Endothelial cell of hepatic sinusoid (primary cell): Measurements from ENCODE around the gene VPS33B.
"Not testable (repeated sequence)": the region's sequence is repeated elsewhere in the genome, so short reads cannot be mapped to it uniquely, and the experiment has no call there.

Experiments
- in situ Hi-C: cut with HindIII; loops from 2 replicates; pipeline ENCODE4 v1.10.0; 2017; ENCODE audit warnings: low sequenced_read_pairs

Gene VPS33B

DNA sequence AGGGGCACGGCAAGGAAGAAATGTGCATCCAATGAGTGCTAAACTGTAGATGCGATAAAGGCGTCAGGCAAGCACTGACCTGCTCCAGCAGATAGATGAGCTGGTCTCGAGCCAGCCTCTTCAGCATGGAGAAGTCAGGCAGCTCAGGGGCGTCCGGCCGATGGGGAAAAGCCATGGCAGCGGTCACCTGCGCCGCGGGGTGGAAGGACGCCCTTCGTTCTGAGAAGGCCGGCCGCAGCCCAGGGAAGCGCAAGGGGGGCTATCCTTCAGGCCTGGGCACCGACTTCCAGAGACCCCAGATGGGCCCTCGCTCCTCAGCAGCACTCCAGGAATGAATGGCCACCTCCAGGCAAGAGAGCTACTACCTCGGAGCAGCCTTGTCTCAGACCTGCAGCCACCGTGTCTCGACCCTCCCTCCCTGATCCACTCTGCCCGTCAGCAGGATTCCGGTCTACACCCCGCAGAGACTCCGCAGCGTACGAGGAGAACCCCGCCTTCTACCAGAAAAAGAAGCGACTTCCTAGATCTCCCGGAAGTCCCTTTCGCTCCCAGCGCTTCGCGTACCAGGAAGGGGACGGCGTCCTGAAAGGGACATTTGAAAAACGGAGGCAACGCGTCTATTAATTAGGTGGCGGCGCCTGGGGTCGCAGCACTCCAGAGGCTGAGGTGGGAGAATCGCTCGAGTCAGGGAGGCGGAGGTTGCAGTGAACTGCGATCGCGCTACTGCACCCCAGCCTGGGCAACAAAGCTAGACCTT lies at the start of gene VPS33B:
VPS33B (minus strand) TSS at position 520 of the 757 bp plus-strand sequence; CDS start at position 175, 345 bp downstream.
- in situ Hi-C loops, result no loop called here

DNA sequence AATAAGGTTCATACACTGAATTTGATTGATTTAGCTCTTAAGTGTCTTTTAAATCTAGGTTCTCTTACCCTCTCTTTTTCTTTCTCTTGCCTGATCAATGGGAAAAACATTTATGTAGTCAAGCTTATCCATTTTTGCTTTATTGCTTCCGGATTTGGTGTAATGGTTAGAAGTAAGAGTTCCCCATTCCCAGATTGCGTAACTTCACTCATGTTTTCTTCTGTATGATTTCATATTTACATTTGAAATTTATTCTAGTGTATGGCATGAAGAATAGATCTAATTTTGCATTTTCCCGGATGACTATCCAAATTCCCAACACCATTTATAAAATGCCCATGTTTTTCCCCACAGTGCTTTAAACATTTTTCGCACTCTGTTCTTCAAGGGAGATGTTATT lies 49.8 kb upstream of the VPS33B start:
- in situ Hi-C loops, result no loop called here

DNA sequence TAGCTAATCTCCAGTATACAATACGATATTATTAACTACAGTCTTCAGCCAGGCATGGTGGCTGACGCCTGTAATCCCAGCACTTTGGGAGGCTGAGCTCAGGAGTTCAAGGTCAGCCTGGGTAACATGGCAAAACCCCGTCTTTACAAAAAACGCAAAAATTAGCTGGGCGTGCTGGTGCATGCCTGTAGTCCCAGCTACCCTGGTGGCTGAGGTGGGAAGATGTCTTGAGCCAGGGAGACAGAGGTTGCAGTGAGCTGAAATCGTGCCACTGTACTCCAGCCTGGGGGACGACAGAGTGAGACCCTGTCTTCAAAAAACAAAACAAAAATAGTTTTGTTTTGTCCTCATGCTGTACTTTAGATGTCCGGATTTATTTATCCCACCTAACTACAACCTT lies 48.5 kb upstream of the VPS33B start:
- in situ Hi-C loops, result no loop called here

DNA sequence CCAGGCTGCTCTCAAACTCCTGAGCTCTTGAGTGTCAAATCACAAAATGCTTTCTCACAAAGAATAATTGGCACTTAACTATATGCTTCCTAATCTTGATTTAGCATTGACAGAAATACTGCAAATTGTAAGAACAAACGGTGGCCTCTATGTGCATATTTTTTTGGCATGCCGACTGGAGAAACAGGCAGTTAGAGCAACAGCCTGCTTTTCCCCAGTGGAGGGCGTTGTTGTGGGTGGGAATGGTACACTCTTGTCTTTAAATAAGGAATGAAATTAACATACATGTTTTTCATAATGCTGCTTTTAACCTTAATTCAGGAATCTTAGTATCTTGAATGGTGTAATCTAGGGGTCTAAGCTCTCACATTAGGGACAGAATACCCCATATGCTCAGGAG lies 46.6 kb upstream of the VPS33B start:
- in situ Hi-C loops, result no loop called here

DNA sequence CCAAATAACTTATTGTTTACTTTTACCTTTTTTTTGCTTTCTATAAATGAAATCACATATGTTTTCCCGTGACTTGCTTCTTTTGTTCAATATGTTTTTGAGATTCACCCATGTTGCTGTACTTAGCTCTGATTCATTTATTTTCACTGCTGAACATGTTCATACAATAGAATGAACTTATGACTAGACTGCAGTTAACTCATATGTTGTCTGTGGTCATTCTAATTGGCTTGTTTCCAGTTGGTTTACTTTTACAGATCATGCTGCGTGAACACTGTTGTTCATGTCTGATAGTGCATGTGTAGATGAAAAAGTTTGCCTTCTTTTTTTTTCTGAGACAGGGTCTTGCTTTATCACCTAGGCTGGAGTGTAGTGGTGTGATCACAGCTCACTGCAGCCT lies 46.0 kb upstream of the VPS33B start:
- in situ Hi-C loops, result no loop called here

DNA sequence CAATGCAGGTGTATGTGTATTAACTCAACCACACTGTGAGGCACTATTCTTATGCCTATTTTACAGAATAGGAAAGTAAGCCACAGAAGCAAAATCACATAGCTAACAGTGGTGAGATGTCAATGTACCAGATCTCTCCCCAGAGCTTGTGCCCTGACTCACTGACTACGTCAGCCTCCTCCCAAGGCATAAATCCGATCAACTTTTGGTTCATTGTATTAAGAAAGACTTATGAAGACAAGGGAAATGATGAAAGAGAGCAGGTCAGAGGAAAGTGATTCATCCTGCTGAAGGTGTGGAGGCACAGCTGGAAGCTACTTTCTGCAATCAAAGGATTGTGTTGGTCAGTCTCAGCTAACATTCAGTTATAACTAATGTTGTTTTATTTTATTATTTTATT lies 44.6 kb upstream of the VPS33B start:
- in situ Hi-C loops, result no loop called here

DNA sequence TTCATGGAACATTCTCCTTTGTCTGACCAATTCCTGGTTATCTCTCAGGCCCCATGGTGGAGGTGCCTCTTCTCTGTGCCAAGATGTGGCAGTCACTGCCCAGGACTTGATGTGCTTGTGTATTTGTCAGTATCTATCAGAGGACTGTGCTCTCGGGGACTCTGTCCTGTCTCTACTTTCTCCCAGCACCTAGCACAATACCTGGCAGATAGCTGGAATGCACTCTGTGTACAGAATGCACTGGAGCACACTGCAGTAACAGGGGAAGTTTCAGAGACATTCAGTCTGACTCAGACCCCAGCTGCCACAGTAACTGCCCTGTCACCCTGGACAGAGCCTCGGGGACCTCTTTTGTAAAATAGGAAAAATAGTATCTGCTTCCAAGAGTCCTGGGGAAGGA lies 43.1 kb upstream of the VPS33B start:
- in situ Hi-C loops, result no loop called here

DNA sequence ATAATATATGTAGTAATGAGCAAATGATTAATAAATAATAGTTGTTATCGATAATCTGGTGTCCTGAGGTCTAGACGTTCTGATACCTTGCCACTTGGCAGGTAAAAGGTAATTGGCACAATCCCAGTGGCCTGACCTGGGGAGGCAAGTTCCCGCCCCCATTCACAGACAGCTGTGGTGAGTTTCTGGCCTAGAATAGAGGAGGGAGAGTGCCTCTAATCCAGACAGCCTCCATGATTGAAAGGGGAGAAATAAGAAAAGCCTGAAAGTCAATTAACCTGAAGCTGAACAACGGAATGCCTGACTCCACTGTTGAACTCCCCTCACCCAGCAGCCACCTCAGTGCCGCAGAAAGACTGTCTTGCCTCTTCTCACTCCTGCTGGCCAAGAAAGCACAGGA lies 39.6 kb upstream of the VPS33B start:
- in situ Hi-C loops, result no loop called here

DNA sequence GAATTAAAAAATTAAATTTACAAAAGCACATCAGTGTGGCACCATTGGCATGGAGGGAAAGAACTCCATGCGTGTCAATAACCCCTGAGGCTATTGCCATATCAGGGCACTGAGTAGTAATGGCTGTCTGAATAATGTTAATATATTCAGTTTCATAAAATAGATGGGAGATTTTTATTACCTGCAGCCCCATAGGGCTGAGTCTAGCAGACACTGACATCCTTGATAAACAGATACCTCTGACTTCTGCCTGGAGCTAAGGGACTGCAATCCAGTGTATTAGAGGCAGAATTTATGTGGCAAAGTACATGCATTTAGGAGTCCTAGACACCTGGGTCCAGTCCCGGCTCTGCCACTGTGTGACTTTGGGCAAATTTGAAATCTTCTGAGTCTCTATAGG lies 38.8 kb upstream of the VPS33B start:
- in situ Hi-C loops, result no loop called here

DNA sequence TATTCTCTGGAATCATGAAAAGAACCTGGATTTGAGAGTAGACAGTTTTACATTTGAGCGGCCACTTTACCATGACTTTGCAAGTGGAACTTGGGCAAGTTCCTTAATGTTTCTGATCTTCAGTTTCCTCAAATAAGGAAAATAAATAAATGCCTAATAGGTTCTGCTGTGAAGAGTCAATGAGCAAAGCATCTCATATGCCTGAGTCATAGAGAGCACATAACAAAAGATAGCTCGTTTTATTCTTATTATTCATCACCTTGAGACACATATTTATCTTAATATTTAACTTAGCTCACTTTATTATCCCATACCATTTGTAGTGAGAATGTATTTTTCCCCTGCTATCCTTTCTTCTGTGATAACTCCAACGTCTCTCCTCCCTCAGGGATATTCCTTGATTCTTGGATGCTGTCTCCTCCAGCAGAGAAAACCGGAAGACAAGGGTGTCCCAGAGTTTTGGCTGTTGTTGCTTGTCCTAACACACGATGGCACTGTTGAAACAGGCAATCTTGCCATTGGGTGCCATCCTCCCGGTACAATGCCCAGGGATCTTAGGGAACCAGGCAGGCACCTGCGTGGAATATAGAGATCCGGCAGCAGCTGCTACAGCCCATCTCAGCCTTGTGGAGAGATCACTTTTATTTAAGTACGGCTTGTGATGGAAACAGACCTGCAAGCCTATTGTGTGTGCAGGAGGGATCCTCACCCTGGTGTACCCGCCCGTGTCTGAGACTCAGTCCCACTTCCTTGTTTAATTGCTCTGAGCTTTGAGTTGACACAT lies 33.3 kb upstream of the VPS33B start:
- in situ Hi-C loops, result loop anchor here (10.0 kb wide), 1 partner anchor 209 kb away; no protein-coding TSS in a partner anchor

DNA sequence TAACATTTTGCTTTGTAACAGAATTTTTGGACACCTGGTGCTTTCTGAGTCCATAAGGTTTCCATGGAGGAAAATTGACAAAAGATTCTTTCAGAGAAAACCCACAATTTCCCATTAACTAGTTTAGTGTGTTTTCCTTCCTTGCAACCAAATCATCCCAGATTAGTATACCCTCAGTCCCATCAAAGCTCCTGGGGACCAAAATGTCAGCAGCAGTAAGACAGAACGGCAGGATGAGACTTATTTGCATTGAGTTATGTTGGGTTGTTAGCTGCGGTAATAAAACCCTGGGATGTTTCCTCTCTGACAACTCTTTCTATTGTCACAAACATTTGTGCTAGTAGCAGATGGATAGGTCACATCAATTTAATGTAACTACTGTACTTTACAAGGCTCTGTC lies 32.4 kb upstream of the VPS33B start:
- in situ Hi-C loops, result loop anchor here (10.0 kb wide), 1 partner anchor 210 kb away; no protein-coding TSS in a partner anchor

DNA sequence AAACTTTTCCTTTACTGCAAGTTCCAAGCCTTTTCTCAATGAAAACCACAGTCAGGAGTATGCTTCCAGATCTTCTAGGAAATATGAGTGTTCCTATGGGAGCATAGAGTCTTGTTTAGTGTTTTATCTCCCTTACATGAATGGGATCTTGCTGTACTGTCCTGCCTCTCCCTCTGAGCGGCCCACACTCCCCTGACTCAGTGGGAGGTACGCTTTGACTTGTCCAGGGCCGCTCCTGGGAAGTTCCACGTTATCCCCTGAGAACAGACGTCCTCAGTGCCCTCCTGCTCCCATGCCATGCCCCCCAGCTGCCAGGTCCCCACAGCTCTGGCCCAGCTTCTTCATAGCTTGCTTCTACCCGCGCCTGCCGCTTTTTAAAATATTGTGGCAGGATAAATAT lies 28.9 kb upstream of the VPS33B start:
- in situ Hi-C loops, result loop anchor here (10.0 kb wide), 1 partner anchor 214 kb away; no protein-coding TSS in a partner anchor

DNA sequence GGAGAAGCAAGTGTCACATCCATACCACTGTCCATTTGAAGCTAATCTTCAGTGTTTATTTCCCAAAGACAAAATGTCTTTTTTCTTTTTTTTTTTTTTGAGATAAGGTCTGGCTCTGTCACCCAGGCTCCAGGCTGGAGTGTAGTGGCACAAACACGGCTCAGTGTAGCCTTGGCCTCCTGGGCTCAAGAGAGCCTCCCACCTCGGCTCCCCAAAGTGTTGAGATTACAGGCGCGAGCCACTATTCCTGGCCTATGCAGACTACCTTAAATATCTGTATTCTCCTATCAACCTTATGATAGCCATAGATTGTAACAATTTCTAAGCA lies 27.7 kb upstream of the VPS33B start:
- in situ Hi-C loops, result loop anchor here (10.0 kb wide), 1 partner anchor 215 kb away; no protein-coding TSS in a partner anchor

DNA sequence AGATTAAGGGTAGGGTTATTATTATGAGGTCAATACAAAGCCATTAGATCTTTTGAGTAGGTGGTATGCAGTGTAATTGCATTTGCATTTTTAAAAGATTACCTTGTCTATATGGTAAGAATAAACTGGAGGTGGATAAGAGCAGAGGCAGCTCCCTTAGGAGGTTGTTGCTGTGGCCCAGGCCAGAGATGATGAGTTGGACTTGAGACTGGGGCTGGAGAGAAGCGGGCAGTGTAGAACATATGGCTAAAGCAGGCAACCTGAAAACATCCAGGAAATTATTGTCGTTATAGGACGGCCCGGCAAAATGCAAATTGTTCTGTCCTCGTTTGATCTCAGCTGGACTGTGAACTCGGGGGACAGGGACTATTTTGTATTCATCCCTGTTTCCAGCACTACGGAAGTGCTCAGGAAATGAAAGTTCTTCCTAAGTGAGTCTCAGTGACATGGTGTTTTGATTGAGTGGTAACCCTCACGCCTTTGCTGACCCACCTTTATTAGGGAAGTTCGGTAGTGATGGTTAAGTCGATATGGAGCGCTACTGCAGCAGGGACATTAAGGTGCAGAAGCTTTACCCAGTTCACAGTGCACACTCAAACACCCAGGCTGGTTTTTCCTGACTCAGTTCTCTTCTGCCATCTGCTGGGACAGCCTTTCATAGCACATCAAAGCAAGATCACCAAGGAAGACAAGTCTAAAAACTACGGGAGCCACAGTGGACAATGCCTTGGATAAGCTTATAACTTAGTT lies 27.2 kb upstream of the VPS33B start:
- in situ Hi-C loops, result loop anchor here (10.0 kb wide), 1 partner anchor 215 kb away; no protein-coding TSS in a partner anchor

DNA sequence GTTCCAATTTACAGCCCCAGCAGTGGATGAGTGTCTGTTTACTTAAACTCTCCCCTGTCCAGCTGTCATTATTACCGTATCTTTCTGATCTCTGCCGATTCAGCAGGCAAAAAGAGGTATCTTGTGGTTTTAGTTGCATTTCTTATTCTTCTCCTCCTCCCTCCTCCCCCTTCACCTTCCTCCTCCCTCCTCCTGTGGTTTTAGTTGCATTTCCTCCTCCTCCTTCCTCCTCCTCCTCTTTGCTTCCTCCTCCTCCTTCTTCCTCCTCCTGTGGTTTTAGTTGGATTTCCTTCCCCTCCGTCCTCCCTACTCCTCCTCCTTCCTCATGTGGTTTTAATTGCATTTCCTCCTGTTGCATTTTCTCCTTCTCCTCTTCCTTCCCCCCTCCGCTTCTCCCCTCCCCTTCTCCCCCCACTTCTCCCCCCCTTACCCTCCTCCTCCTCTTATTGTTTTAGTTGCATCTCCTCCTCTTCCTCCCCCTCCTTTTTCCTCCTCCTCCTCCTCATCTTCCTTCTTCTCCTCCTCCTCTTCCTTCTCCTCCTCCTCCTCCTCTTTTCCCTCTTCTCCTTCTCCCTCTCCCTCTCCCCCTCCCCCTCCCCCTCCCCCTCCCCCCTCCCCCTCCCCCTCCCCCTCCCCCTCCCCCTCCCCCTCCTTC lies 25.3 kb upstream of the VPS33B start:
- in situ Hi-C loops, result no loop called here

DNA sequence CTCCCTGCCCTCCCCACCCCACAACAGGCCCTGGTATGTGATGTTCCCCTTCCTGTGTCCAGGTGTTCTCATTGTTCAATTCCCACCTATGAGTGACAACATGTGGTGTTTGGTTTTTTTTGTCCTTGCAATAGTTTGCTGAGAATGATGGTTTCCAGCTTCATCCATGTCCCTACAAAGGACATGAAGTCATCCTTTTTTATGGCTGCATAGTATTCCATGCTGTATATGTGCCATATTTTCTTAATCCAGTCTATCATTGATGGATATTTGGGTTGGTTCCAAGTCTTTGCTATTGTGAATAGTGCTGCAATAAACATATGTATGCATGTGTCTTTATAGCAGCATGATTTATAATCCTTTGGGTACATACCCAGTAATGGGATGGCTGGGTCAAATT lies 23.7 kb upstream of the VPS33B start:
- in situ Hi-C loops, result not testable (repeated sequence)

DNA sequence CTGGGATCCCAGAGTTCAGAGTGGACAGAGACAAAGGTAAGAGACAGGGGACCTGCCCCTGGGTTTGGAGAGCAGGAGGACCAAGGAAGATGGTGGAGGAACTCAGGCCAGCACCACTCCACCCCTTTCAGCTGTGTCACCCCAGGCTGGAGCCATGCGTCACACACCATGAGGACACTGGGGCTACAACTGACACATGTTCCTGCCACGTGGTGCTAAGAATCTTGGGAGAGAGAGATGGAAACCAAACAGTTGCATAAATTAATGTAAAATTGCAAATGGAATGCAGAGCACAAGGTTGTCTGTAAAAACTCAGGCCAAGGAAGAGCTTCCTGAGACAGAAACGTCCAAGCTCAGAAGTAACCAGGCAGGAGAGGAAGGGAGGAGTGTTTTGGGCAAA lies 22.7 kb upstream of the VPS33B start:
- in situ Hi-C loops, result no loop called here

DNA sequence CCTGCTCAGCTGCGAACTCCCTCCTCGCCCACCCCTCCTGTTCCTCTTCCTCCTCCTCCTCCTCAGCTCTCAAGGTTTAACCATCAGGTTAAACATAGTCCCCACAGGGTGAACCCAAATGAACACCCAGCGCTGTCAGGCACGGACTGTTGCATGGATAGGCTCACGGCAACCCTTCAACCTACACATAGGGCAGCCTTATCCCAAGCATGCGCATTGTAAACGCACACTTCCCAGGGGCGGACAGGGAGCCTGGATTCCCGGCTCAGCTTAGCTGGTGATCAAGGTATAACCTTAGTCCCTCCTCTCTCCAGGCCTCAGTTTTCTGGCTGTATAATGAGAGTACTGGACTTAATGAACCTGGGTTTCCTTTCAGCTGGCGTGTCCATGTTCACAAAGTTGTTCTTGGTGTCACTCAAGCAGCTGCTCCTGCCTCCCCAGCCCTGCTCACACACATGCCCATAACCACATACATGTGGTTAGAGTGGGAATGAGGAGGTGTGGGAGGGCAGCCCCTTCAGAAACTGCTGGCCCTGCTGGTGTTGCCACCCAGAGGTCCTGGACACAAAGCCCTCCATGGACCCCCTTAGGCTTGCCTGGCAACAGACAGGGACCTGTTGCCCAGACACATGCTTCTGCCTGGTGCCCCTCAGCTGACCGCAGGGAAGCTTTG lies 20.9 kb upstream of the VPS33B start:
- in situ Hi-C loops, result no loop called here

DNA sequence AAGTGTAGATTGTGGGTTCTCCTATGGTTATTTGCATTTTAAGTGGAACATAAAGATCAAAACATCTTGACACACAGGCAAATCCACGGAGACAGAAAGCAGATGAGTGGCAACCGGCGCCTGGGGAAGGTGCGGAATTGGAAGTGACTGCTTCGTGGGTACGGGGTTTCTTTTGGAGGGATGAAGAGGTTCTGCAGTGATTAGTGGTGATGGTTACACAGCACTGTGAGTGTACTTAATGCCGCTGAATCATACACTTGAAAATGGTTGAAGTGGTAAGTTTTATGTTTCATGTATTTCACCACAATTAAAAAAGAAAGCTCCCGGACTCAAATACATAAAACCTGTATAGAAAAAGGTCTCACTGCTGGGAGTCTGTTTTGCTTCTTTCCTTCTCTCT lies 18.5 kb upstream of the VPS33B start:
- in situ Hi-C loops, result no loop called here

DNA sequence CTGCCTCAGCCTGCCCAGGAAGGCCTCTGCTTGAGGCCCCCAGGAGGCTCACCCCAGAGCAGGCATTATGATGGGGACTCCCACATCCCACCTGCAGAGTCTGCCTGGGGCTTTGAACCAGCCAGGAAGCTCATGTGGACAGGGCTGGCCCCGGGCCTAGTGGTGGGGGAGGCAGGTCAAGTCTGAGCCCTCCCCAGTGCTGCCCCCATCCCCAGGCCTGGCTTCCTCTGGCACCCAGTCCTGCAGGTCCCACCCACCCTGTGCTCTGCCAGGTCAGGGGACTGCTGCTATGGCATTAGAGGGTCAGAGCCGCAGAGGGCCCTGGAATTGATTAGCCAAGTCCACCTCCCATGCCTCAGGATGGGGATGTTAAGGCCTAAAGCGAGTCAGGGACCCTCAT lies 17.6 kb upstream of the VPS33B start:
- in situ Hi-C loops, result no loop called here
